Muscle of leg (tissue), 11 donors: ENCODE data around the gene CRADD. TPM values are rescaled to one million over a fixed set of nuclear protein-coding genes. Genes with fewer than 3 reads are reported as not detected.

Source experiments
- DNase-seq: peaks from one replicate; pipeline ENCODE4 v3.0.0; 2013
- H3K27ac ChIP-seq: one replicate; pipeline ENCODE4 v1.5.1; 2013; ENCODE audit warnings: mild to moderate bottlenecking, low read length, control low read depth
- H3K27me3 ChIP-seq: one replicate; pipeline ENCODE4 v1.6.1; 2013; ENCODE audit warnings: low read length; ENCODE audit not compliant: control insufficient read depth, insufficient read depth
- H3K36me3 ChIP-seq: one replicate; pipeline ENCODE4 v1.6.1; 2013; ENCODE audit warnings: low read length; ENCODE audit not compliant: control insufficient read depth, insufficient read depth
- H3K4me1 ChIP-seq: one replicate; pipeline ENCODE4 v1.6.1; 2013; ENCODE audit warnings: low read length; ENCODE audit not compliant: control insufficient read depth, insufficient read depth
- H3K4me3 ChIP-seq: one replicate; pipeline ENCODE4 v1.5.1; 2013; ENCODE audit warnings: low read length, control low read depth
- H3K9me3 ChIP-seq: replicated peaks from 2 replicates; pipeline ENCODE4 v1.6.1; 2013; ENCODE audit warnings: low read depth, low read length; ENCODE audit not compliant: control insufficient read depth
- WGBS: methylation state at CpG from one replicate; pipeline ENCODE4 v1.1.5; 2013; ENCODE audit warnings: missing lambda C conversion rate; ENCODE audit not compliant: insufficient coverage; 5-methylcytosine and 5-hydroxymethylcytosine counted together
- polyA plus RNA-seq, 8 donors: library from polyadenylated mRNA; unstranded; fragments of 120-200 nt; gene quantifications; one replicate each; pipeline versions ENCODE4 v1.2.1 to v1.2.3, GENCODE V29; 2013; ENCODE audit warnings: inconsistent platforms in 1 of 8, low replicate concordance in 1 of 8; ENCODE audit not compliant: insufficient read length in 8 of 8, insufficient read depth in 1 of 8
- total RNA-seq: library from RNA; stranded (reverse); fragments of 120-200 nt; gene quantifications from one replicate; pipeline ENCODE4 v1.2.4, GENCODE V29; 2013

CRADD gene
- total and polyA plus RNA-seq, 9 donors, result 9.1 to 15.2 (median 12.9) TPM

GRCh38 chr12:93888964-93889363 is 211.8 kb downstream of the CRADD start:
- H3K4me3 ChIP-seq, result no peak overlapping the region
- H3K4me1 ChIP-seq, result peaks cover 25% of the 10 kb centered on the region
- no peaks in the 10 kb centered on the region for H3K27me3 ChIP-seq
- H3K36me3 ChIP-seq, result no peaks in the 10 kb centered on the region
- DNase-seq, result no peak
- H3K9me3 ChIP-seq, result no peaks in the 10 kb centered on the region
- 56% methylated on average over 2 of the region's 3 CpGs for WGBS
- H3K27ac ChIP-seq, result no peak overlapping the region

- WGBS, result 84% methylated on average over 6 of the region's 9 CpGs
Observed at GRCh38 chr12:93889516-93890212, 212.5 kb downstream of the CRADD start.

GRCh38 chr12:93892423-93893268 is 215.5 kb downstream of the CRADD start:
- Histone ChIP-seq H3K9me3 (no peaks in the 10 kb centered on the region), H3K27me3 (no peaks in the 10 kb centered on the region), H3K27ac (peak overlapping the region; percentile 92), H3K4me3 (no peak overlapping the region), H3K4me1 (peaks cover 45% of the 10 kb centered on the region), H3K36me3 (no peaks in the 10 kb centered on the region)
- DNase-seq, result peak; percentile 91
- WGBS, result 7% methylated on average over 2 of the region's 14 CpGs

More at GRCh38 chr12:93889516-93890212, 212.5 kb downstream of the CRADD start:
- peak; percentile 77 for DNase-seq
- no peaks in the 10 kb centered on the region for H3K36me3 ChIP-seq
- no peak overlapping the region for H3K4me3 ChIP-seq
- no peaks in the 10 kb centered on the region for H3K27me3 ChIP-seq
- H3K27ac ChIP-seq, result no peak overlapping the region
- peaks cover 32% of the 10 kb centered on the region for H3K4me1 ChIP-seq
- H3K9me3 ChIP-seq, result no peaks in the 10 kb centered on the region

- Histone ChIP-seq H3K4me3 (no peak overlapping the region), H3K27ac (peak overlapping the region; percentile 92), H3K9me3 (no peaks in the 10 kb centered on the region), H3K36me3 (no peaks in the 10 kb centered on the region), H3K4me1 (peaks cover 43% of the 10 kb centered on the region), H3K27me3 (no peaks in the 10 kb centered on the region)
- DNase-seq, result peak; percentile 99
- 5% methylated on average over 16 of the region's 17 CpGs for WGBS
Observed at GRCh38 chr12:93894391-93895088, 217.4 kb downstream of the CRADD start.

- Histone ChIP-seq H3K27ac (peak overlapping the region; percentile 92), H3K4me3 (no peak overlapping the region), H3K4me1 (peaks cover 40% of the 10 kb centered on the region), H3K36me3 (no peaks in the 10 kb centered on the region), H3K27me3 (no peaks in the 10 kb centered on the region), H3K9me3 (no peaks in the 10 kb centered on the region)
- WGBS, result 0% methylated on average over 1 of the region's 6 CpGs
- DNase-seq, result peak; percentile 93
Observed at GRCh38 chr12:93895089-93895445, 217.9 kb downstream of the CRADD start.

GRCh38 chr12:93896427-93896826 is 219.3 kb downstream of the CRADD start:
- DNase-seq, result no peak
- WGBS, result 100% methylated on average over 1 of the region's 1 CpG
- Histone ChIP-seq H3K4me1 (peaks cover 37% of the 10 kb centered on the region), H3K27me3 (no peaks in the 10 kb centered on the region), H3K4me3 (no peak overlapping the region), H3K27ac (no peak overlapping the region), H3K9me3 (no peaks in the 10 kb centered on the region), H3K36me3 (no peaks in the 10 kb centered on the region)

- H3K27me3 ChIP-seq, result no peaks in the 10 kb centered on the region
- H3K4me3 ChIP-seq, result no peak overlapping the region
- H3K4me1 ChIP-seq, result peaks cover 36% of the 10 kb centered on the region
- no peaks in the 10 kb centered on the region for H3K9me3 ChIP-seq
- H3K27ac ChIP-seq, result no peak overlapping the region
- DNase-seq, result no peak
- WGBS, result 100% methylated on average over 3 of the region's 6 CpGs
- H3K36me3 ChIP-seq, result no peaks in the 10 kb centered on the region
Observed at GRCh38 chr12:93896952-93897351, 219.8 kb downstream of the CRADD start.

- peaks cover 4% of the 10 kb centered on the region for H3K9me3 ChIP-seq
- no peak for DNase-seq
- H3K36me3 ChIP-seq, result no peaks in the 10 kb centered on the region
- no peak overlapping the region for H3K4me3 ChIP-seq
- no peaks in the 10 kb centered on the region for H3K4me1 ChIP-seq
- H3K27me3 ChIP-seq, result no peaks in the 10 kb centered on the region
- WGBS, result no CpG with 5 or more reads among the region's 3 CpGs
- H3K27ac ChIP-seq, result no peak overlapping the region
Observed at GRCh38 chr12:93901739-93902138, 224.6 kb downstream of the CRADD start.

GRCh38 chr12:93902192-93902591 is 225.0 kb downstream of the CRADD start:
- Histone ChIP-seq H3K27me3 (no peaks in the 10 kb centered on the region), H3K9me3 (peaks cover 4% of the 10 kb centered on the region), H3K27ac (no peak overlapping the region), H3K4me3 (no peak overlapping the region), H3K4me1 (no peaks in the 10 kb centered on the region), H3K36me3 (no peaks in the 10 kb centered on the region)
- DNase-seq, result no peak
- WGBS, result 84% methylated on average over 4 of the region's 4 CpGs
